Measurements from ENCODE around the gene PPM1K.

- no peak for TF ChIP-seq CTCF (IDR thresholded peaks at IDR 0.05; ENCODE audit: low read length)
- TF ChIP-seq EZH2 (IDR thresholded peaks at IDR 0.05; ENCODE audit: borderline replicate concordance, low read length), result no peak
These were observed at the start of gene PPM1K for GRCh38 chr4:88284439-88285234.
